Mesothelial cell of epicardium (in vitro differentiated cells): ENCODE measurements around the gene TOM1. TPM values are rescaled to one million over a fixed set of nuclear protein-coding genes. Genes with fewer than 3 reads are reported as not detected.
"Not testable (repeated sequence)": the region's sequence is repeated elsewhere in the genome, so short reads cannot be mapped to it uniquely, and the experiment has no call there.

Experiments
- DNase-seq, 2 experiments: peaks; one replicate each; pipeline ENCODE4 v3.0.0; 2021; ENCODE audit warnings: low spot score in 2 of 2; ENCODE audit not compliant: unreplicated experiment in 2 of 2
- H3K27ac Mint-ChIP-seq: 2 replicates; pipeline ENCODE4 v1.8.0; 2021; ENCODE audit warnings: mixed read lengths
- H3K27me3 Mint-ChIP-seq: 2 replicates; pipeline ENCODE4 v1.8.0; 2021; ENCODE audit warnings: low read depth, mixed read lengths
- H3K36me3 Mint-ChIP-seq: 2 replicates; pipeline ENCODE4 v1.8.0; 2021; ENCODE audit warnings: mixed read lengths
- H3K4me1 Mint-ChIP-seq: 2 replicates; pipeline ENCODE4 v1.8.0; 2021; ENCODE audit warnings: mixed read lengths
- H3K4me3 Mint-ChIP-seq: 2 replicates; pipeline ENCODE4 v1.8.0; 2021; ENCODE audit warnings: mild to moderate bottlenecking, moderate library complexity, mixed read lengths
- H3K9me3 Mint-ChIP-seq: 2 replicates; pipeline ENCODE4 v1.8.0; 2021; ENCODE audit warnings: mixed read lengths
- total RNA-seq: library from RNA; stranded (reverse); gene quantifications from 3 replicates; pipeline ENCODE4 v1.2.1, GENCODE V29; 2021
- TF ChIP-seq, protein P1 (sequence below): fragments of 200-600 bp; sonication (generic); IDR thresholded peaks from one replicate; pipeline ENCODE4 v1.5.0; 2021; ENCODE audit warnings: antibody characterized with exemption; ENCODE audit not compliant: unreplicated experiment

Gene TOM1
- total RNA-seq, 1 donor from 2014 or later, result 41.4 TPM

GRCh38 chr22:35390933-35391332 lies 91.2 kb downstream of the TOM1 start:
- no peak overlapping the region for H3K27ac Mint-ChIP-seq
- no peaks in the 10 kb centered on the region for H3K36me3 Mint-ChIP-seq
- TF ChIP-seq, protein P1, sequence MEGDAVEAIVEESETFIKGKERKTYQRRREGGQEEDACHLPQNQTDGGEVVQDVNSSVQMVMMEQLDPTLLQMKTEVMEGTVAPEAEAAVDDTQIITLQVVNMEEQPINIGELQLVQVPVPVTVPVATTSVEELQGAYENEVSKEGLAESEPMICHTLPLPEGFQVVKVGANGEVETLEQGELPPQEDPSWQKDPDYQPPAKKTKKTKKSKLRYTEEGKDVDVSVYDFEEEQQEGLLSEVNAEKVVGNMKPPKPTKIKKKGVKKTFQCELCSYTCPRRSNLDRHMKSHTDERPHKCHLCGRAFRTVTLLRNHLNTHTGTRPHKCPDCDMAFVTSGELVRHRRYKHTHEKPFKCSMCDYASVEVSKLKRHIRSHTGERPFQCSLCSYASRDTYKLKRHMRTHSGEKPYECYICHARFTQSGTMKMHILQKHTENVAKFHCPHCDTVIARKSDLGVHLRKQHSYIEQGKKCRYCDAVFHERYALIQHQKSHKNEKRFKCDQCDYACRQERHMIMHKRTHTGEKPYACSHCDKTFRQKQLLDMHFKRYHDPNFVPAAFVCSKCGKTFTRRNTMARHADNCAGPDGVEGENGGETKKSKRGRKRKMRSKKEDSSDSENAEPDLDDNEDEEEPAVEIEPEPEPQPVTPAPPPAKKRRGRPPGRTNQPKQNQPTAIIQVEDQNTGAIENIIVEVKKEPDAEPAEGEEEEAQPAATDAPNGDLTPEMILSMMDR, result no peak
- no peak for DNase-seq
- H3K4me1 Mint-ChIP-seq, result no peaks in the 10 kb centered on the region
- no peaks in the 10 kb centered on the region for H3K9me3 Mint-ChIP-seq
- no peak overlapping the region for H3K4me3 Mint-ChIP-seq
- no peaks in the 10 kb centered on the region for H3K27me3 Mint-ChIP-seq

- no peak overlapping the region for H3K4me3 Mint-ChIP-seq
- H3K27me3 Mint-ChIP-seq, result no peaks in the 10 kb centered on the region
- H3K27ac Mint-ChIP-seq, result no peak overlapping the region
- H3K9me3 Mint-ChIP-seq, result no peaks in the 10 kb centered on the region
- no peak for DNase-seq
- TF ChIP-seq, protein P1, result no peak
- H3K4me1 Mint-ChIP-seq, result peaks cover under 1% of the 10 kb centered on the region
- no peaks in the 10 kb centered on the region for H3K36me3 Mint-ChIP-seq
Observed at GRCh38 chr22:35392357-35392756, 92.7 kb downstream of the TOM1 start.

DNA sequence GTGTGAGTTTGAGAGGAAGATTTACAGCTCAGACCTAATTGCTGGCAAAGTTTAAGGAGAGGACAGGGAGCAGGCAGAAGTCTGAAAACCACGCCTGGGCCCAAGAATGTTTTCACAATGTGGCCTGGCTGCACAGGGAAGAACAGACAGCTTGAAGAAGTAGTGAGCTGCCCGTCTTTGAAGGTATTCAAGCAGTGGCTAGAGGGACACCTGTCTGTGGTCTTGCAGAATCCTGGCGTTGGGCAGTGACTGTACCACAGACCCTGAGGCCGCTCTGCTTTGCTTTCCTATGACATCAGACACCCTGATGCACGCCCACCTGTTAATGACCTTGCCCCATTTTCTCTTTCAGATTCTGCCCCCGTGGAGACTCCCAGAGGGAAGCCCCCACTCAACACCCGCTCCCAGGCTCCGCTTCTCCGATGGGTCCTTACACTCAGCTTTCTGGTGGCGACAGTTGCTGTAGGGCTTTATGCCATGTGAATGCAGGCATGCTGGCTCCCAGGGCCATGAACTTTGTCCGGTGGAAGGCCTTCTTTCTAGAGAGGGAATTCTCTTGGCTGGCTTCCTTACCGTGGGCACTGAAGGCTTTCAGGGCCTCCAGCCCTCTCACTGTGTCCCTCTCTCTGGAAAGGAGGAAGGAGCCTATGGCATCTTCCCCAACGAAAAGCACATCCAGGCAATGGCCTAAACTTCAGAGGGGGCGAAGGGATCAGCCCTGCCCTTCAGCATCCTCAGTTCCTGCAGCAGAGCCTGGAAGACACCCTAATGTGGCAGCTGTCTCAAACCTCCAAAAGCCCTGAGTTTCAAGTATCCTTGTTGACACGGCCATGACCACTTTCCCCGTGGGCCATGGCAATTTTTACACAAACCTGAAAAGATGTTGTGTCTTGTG lies 93.7 kb downstream of the TOM1 start:
- Mint-ChIP-seq H3K9me3 (no peaks in the 10 kb centered on the region), H3K36me3 (no peaks in the 10 kb centered on the region), H3K27me3 (no peaks in the 10 kb centered on the region), H3K27ac (no peak overlapping the region), H3K4me1 (peaks cover 3% of the 10 kb centered on the region), H3K4me3 (no peak overlapping the region)
- TF ChIP-seq, protein P1, result no peak
- DNase-seq, result no peak

DNA sequence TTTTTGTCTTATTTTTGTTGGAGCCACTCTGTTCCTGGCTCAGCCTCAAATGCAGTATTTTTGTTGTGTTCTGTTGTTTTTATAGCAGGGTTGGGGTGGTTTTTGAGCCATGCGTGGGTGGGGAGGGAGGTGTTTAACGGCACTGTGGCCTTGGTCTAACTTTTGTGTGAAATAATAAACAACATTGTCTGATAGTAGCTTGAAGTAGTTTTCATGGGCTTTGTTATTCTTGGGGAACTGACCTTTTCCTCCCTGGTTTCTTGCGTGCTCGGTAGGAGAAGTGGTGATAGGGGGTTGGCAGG lies 94.3 kb downstream of the TOM1 start:
- no peaks in the 10 kb centered on the region for H3K9me3 Mint-ChIP-seq
- no peak for DNase-seq
- no peaks in the 10 kb centered on the region for H3K27me3 Mint-ChIP-seq
- peaks cover 3% of the 10 kb centered on the region for H3K4me1 Mint-ChIP-seq
- no peaks in the 10 kb centered on the region for H3K36me3 Mint-ChIP-seq
- H3K4me3 Mint-ChIP-seq, result no peak overlapping the region
- no peak overlapping the region for H3K27ac Mint-ChIP-seq
- TF ChIP-seq, protein P1, result no peak

DNA sequence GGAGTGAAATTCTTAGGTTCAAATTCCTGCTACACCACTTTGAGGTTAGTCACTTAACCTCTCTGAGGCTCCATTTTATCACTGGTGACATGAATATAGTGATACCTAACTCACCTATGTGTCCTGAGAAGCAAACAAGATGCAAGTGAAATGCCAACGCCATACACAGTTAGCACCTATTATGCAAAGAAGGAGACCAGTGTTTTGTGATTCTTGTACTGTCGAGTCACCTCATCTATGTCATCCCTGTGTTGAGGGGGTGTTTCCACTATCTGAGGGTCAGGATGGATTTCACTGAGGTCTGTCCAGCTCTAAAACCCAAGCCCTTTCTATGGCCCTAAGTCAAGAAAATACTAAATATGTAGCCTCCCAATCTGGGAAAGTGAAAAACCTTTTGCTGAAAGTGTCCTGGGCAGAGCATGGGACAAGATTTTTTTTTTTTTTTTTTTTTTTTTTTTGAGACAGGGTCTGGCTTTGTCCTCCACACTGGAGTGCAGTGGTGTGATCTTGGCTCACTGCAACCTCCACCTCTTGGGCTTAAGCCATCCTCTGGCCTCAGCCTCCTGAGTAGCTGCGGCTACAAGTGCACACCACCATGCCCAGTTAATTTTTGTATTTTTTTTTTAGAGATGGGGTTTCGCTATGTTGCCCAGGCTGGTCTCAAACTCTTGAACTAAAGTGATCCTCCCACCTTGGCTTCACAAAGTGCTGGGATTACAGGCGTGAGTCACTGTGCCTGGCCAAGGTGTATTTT lies 95.3 kb downstream of the TOM1 start:
- no peak overlapping the region for H3K4me3 Mint-ChIP-seq
- TF ChIP-seq, protein P1, result no peak
- H3K9me3 Mint-ChIP-seq, result no peaks in the 10 kb centered on the region
- no peak overlapping the region for H3K27ac Mint-ChIP-seq
- no peaks in the 10 kb centered on the region for H3K27me3 Mint-ChIP-seq
- H3K4me1 Mint-ChIP-seq, result peaks cover 10% of the 10 kb centered on the region
- no peak for DNase-seq
- no peaks in the 10 kb centered on the region for H3K36me3 Mint-ChIP-seq

- H3K4me1 Mint-ChIP-seq, result peaks cover 22% of the 10 kb centered on the region
- not testable (repeated sequence) for DNase-seq, H3K36me3 Mint-ChIP-seq, H3K27me3 Mint-ChIP-seq, H3K27ac Mint-ChIP-seq, H3K4me3 Mint-ChIP-seq, H3K9me3 Mint-ChIP-seq
Observed at GRCh38 chr22:35396622-35397021, 96.9 kb downstream of the TOM1 start.
